ENCODE measurements around the gene ARFGAP3.
"Not testable (repeated sequence)": the region's sequence is repeated elsewhere in the genome, so short reads cannot be mapped to it uniquely, and the experiment has no call there.

ARFGAP3 gene

GRCh38 chr22:42794551-42795510 lies 62.2 kb downstream of the ARFGAP3 start:
- no peak for DNase-seq (ENCODE audit: low read depth)

GRCh38 chr22:42793848-42794405 lies 63.1 kb downstream of the ARFGAP3 start:
- no peak for DNase-seq (ENCODE audit: low read depth)

GRCh38 chr22:42792909-42793847 lies 63.9 kb downstream of the ARFGAP3 start:
- DNase-seq (ENCODE audit: low read depth): no peak

GRCh38 chr22:42792453-42792908 lies 64.6 kb downstream of the ARFGAP3 start:
- DNase-seq (ENCODE audit: low read depth): no peak

- DNase-seq (ENCODE audit: low read depth): no peak
Measured at GRCh38 chr22:42791721-42792452, 65.2 kb downstream of the ARFGAP3 start.

- DNase-seq (ENCODE audit: low read depth): no peak
Measured at GRCh38 chr22:42788466-42788865, 68.6 kb downstream of the ARFGAP3 start.

GRCh38 chr22:42788021-42788420 lies 69.1 kb downstream of the ARFGAP3 start:
- no peak for DNase-seq (ENCODE audit: low read depth)

GRCh38 chr22:42787357-42787736 lies 69.7 kb downstream of the ARFGAP3 start:
- DNase-seq (ENCODE audit: low read depth): no peak

GRCh38 chr22:42786606-42787356 lies 70.3 kb downstream of the ARFGAP3 start:
- no peak for DNase-seq (ENCODE audit: low read depth)

GRCh38 chr22:42785706-42786499 lies 71.2 kb downstream of the ARFGAP3 start:
- DNase-seq (ENCODE audit: low read depth): no peak

- not testable (repeated sequence) for DNase-seq (ENCODE audit: low read depth)
Measured at GRCh38 chr22:42782306-42782705, 74.8 kb downstream of the ARFGAP3 start.

- no peak for DNase-seq (ENCODE audit: low read depth)
Measured at GRCh38 chr22:42780070-42780540, 77.0 kb downstream of the ARFGAP3 start.

- no peak for DNase-seq (ENCODE audit: low read depth)
Measured at GRCh38 chr22:42777126-42777525, 79.9 kb downstream of the ARFGAP3 start.

- DNase-seq (ENCODE audit: low read depth): no peak
Measured at GRCh38 chr22:42773167-42773566, 83.9 kb downstream of the ARFGAP3 start.

- DNase-seq (ENCODE audit: low read depth): no peak
Measured at GRCh38 chr22:42772647-42773046, 84.4 kb downstream of the ARFGAP3 start.

- no peak for DNase-seq (ENCODE audit: low read depth)
Measured at GRCh38 chr22:42770941-42771647, 86.0 kb downstream of the ARFGAP3 start.

- DNase-seq (ENCODE audit: low read depth): no peak
Measured at GRCh38 chr22:42770448-42770726, 86.7 kb downstream of the ARFGAP3 start.

GRCh38 chr22:42769574-42770447 lies 87.3 kb downstream of the ARFGAP3 start:
- no peak for DNase-seq (ENCODE audit: low read depth)

GRCh38 chr22:42769238-42769573 lies 87.9 kb downstream of the ARFGAP3 start:
- no peak for DNase-seq (ENCODE audit: low read depth)

Measured in activated T-cell treated with anti-CD3 and anti-CD28 coated beads for 48 hours (primary cell).